IPS-NIHi11 (cell line): Measurements from ENCODE around the gene CRYBG1.

Experiments
- DNase-seq: peaks from one replicate; pipeline ENCODE4 v3.0.0; 2012; ENCODE audit warnings: mixed read lengths, low spot score

The CRYBG1 gene

DNA sequence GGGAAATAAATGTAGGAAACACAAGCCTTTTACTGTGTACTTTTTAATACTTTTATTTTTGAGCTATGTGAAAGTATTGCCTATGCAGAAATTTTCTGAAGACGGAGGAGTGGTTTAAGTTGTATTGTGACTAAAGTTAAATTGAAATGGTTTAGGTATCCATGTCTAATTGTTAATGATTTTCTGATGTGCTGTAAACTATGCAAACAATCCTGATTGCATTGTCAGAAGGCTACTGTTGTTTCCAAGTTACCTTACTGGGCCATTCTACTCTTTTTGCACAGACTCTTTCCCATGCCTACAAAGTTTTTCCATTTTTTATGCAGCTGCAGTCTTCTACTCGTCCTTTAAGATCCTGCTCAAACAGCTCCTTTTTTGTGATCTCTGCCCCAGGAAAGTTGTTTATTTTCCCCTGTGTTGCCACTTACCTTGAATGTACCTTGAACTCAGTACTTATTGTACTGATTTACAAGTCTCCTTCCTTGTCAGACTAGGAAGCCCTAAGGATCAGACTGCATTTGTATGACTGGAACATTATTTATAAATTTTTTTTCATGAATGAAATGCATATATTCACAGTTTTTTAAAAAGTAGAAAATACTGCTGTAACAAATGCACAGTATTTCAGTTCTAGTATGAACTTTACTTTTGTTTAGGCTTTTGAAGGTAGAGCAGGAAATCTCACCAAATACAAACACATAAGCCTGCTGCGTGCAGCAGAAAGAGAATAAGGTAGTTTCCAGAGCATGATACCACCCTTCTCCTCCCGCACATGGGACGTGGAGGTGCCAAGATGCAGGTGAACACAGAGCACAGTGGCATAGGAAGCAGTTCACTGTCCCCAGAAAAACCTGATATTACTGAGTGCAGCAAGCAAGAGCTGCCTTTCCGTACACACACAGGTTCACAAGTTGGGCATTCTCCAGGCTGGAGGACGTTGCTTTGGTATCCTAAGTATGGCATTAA, 97.8 kb downstream of the CRYBG1 start:
- no peak for DNase-seq

GRCh38 chr6:106460481-106460880, 100.0 kb downstream of the CRYBG1 start:
- DNase-seq, result no peak

- no peak for DNase-seq
Observed at GRCh38 chr6:106461084-106461483, 100.6 kb downstream of the CRYBG1 start.

DNA sequence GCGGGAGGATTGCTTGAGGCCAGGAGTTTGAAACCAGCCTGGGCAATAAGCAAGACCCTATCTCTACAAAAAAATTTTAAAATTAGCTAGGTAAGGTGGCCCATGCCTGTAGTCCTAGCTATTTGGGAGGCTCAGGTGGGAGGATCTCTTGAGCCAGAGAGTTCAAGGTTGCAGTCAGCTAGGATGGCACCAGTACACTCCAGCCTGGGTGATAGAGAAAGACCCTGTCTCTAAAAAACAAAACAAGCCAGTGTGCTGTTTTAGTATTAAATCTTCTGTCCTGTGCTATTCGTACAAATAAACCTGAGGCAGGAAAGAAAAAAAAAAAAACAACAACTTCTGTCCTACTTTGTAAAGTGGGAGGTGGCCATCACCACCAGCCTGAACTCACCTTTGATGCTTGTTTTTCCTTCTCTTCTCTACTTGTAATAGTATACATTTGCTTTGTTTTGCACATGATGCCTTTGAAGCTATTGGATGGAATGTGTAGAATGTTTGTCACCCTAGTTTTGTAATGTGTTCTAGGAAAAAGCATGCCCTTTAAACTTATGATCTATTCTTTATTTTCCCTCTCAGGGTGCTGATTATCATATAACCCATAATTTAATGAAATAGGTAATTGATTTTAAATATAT, 102.5 kb downstream of the CRYBG1 start:
- DNase-seq, result no peak

GRCh38 chr6:106466211-106466610, 105.7 kb downstream of the CRYBG1 start:
- DNase-seq, result no peak

DNA sequence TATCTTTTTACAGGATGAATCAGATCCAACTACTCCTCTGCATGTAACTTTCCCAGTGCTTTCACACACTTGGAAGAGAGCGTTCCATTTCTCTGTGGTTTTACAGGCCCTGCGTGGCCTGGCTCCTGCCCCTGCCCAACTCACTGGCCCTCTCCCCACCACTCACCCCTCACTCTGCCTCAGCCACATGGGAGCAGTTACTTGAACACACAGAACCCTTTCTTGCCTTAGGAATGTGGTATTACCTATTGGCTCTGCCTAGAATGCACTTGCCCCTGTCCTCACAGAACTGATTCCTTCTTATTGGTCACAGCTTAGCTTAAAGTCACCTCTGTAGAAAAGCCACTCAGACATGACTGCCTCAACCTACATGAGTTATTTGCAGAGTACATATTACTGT, 108.4 kb downstream of the CRYBG1 start:
- no peak for DNase-seq

DNA sequence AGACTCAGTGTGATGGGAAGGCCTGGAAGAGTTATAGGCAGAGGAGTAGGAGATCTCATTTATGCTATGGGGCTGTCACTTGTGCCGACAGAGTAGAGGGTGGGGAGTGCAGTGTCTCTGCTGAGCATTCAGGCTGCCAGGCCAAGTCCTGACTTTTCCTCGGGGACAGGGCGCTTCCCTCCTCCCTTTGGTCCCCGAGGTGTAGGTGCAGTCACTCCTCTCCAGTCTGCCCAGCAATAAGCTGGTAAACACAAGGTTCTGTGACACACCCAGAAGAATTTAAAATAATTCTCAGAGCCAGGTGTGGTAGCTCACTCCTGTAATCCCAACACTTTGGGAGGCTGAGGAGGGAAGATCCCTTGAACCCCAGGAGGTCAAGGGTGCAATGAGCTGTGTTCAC, 109.4 kb downstream of the CRYBG1 start:
- DNase-seq, result no peak

DNA sequence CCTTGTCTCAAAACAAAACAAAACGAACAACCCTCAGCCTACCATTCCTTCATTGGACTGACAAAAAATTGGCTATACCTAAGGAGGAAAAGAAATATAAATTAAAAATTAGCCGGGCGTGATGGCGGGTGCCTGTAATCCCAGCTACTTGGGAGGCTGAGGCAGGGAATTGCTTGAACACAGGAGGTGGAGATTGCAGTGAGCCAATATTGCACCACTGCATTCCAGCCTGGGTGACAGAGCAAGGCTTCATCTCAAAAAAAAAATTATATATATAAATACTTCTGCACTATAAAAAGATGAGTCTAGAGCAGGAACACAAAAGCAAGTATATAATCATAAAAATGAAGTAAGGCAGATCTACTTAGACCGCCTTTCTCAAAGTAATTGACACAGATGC, 109.8 kb downstream of the CRYBG1 start:
- DNase-seq, result no peak

GRCh38 chr6:106470811-106471210, 110.3 kb downstream of the CRYBG1 start:
- no peak for DNase-seq

DNA sequence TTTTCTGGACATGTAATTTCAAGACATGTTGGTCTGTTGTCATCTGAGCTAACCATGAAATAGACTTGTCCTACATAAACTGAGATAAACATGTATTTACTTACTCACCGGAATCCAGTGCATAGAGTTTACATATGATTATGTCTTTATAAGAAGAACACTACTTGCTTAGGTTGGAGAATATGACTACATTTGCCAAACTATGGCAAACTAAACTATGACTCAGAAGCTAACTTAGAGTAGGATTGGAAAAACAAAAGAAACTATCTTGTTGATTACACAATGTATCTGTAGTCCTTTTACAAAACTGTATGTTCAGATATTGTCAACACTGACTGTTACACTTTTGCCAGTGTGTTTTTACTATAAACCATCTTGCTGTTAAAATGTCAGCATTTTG, 113.3 kb downstream of the CRYBG1 start:
- no peak for DNase-seq

GRCh38 chr6:106474466-106474865, 113.9 kb downstream of the CRYBG1 start:
- DNase-seq, result no peak

DNA sequence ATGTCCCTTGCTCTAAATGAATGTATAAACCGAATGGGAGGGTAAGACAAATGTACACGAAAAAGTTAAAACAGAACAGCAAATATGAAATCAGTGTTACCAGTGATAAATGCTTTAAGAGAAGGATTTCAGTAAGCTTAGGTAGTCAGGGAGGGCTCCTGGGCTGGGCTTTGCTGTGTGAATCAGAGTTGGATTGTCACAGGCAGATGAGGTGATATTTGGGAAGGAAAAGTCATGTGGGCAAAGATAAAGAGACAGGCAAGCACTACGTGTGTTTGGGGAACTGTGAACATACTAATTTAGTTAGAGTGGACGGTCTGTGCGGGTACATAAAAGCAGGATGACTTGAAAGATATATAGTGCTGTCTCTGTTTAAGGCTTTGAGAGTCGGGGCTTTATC, 114.8 kb downstream of the CRYBG1 start:
- no peak for DNase-seq

- no peak for DNase-seq
Observed at GRCh38 chr6:106476331-106477105, 116.0 kb downstream of the CRYBG1 start.

- no peak for DNase-seq
Observed at GRCh38 chr6:106477146-106477545, 116.6 kb downstream of the CRYBG1 start.

- DNase-seq, result no peak
Observed at GRCh38 chr6:106477790-106478189, 117.3 kb downstream of the CRYBG1 start.

DNA sequence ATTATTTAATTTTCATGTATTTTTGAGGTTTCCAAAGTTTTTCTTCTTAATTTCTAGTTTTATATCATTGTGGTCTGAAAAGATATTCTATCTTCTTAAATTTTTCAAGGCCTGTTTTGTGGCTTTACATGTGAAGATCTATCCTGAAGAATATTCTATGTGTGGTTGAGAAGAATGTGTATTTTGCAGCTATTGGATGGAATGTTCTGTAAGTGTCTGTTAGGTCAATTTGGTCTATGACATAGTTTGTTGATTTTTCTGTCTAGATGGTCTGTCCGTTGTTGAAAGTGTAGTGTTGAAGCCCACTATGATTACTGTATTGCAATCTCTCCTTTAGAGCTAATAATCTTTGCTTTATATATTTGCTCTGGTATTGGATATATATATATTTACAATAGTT, 125.7 kb downstream of the CRYBG1 start:
- no peak for DNase-seq

DNA sequence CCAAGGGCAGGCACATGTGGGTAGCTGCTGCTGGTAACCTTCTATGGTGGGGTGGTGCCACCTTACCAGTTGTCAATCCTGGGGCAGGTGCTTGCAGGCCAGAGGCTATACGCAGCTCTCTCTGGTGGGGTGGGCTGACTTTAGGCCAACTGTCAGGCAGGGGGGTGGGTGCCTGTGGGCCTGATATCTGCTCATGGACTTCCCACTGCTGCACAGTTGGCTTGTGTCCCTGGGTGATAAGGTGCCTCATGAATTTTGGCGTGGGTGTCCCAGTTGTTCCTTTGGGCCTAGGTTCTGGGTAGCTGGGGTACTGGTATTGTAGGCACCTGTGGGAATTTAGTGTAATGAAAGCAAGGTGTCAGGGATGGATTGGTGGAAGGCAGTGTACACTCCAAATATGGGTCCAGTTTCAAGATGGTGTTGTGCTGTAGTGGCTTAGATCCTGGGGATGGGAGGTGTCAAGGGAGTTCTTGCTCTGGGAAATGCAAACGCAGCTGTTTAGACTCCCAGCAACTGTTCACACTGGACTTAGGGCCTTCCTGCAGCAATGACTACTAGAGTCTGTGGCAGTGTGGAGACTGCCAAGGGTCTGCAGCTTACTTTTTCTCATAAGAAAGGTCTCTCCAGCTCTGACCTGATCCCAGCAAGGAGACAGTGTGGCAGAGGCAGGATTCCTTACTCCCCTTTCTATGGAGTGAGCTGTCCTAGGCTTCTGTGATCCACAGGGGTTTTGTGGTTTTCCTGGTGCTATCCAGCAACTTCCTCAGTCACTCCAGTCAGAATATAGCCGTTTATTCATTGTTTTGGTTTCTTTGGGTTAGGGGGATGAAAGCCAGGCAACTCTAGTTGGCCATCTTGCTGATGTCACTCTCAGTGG, 128.2 kb downstream of the CRYBG1 start:
- no peak for DNase-seq

GRCh38 chr6:106490030-106490429, 129.5 kb downstream of the CRYBG1 start:
- DNase-seq, result no peak

DNA sequence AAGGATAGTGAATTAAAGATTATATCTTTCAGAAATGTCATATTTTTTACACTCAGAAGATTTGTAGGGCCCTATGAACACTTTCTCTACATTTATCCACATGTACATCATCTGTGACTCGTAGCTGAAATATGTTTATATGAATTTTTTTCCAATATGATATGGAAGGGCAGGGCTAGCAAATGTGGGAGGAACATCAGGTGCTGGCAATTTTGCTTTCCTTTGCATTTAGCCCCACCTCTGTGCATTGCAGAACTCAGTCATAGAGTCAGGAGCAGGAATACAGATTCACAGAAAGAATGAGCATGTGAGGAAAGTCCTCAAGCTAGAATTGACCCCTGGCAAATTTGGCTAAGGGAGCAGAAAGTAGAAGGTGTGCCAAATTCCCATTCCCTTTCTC, 129.9 kb downstream of the CRYBG1 start:
- DNase-seq, result no peak

- no peak for DNase-seq
Observed at GRCh38 chr6:106490974-106491373, 130.5 kb downstream of the CRYBG1 start.

DNA sequence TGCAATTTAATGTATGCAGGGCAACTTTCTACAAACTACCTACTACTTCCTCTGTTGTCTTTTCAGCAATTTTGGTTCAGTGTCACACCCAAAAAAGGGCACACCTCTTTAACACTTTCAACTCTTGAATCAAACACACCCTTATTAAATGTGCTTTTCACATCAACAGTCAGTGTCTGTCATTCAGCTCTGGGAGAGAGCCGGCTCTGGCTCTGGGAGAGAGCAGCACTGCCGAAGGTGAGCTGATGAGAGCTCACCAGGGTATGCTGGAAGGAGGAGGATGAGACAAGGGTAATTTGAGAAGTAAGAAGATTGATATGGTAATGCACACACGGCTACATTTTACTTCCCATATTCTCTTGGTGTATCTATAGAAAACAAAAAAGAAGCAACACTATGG, 134.5 kb downstream of the CRYBG1 start:
- no peak for DNase-seq

DNA sequence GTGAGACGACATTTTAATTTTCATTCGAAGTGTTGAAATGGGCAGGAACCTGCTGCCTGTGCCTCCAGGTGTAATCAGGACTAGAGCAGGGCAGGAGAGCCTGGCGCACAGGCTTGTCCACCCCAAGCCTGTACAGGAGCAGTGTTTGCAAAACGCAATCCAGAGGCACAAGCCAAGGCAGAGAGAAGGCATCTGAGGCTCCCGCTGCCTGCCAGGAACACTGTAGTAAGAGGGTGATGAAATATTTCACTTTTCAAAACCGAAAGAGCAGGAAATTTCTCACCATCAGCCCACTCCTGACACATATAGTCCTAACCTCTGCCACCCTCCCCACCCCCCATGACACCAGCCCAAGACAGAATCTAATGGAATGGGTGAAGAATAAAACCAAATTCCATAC, 136.3 kb downstream of the CRYBG1 start:
- DNase-seq, result no peak
